T-helper 1 cell (primary cell): ENCODE data around the gene MCRS1.

Experiments used
- DNase-seq, 5 donors: peaks; one replicate each; pipeline ENCODE4 v3.0.0-alpha.2; 2012 to 2020

MCRS1 gene

GRCh38 chr12:49580572-49581535 is 12.9 kb upstream of the MCRS1 start:
- DNase-seq: peak in 3 of 5 donors; percentile 22 to 44 (median 44)

- DNase-seq: no peak
These were observed 10.7 kb upstream of the MCRS1 start for GRCh38 chr12:49578471-49579112.

GRCh38 chr12:49577589-49578315 is 9.8 kb upstream of the MCRS1 start:
- DNase-seq: no peak

- no peak for DNase-seq
These were observed 660 bp upstream of the MCRS1 start for GRCh38 chr12:49568442-49569162.

- DNase-seq: no peak
These were observed 686 bp downstream of the MCRS1 start for GRCh38 chr12:49567302-49567610.

- DNase-seq: no peak
These were observed 1.6 kb downstream of the MCRS1 start for GRCh38 chr12:49566361-49566760.

- no peak for DNase-seq
These were observed 2.3 kb downstream of the MCRS1 start for GRCh38 chr12:49565406-49566265.

GRCh38 chr12:49564686-49565405 is 3.1 kb downstream of the MCRS1 start:
- DNase-seq: peak in 1 of 5 donors; percentile 25

- DNase-seq: no peak
These were observed 3.8 kb downstream of the MCRS1 start for GRCh38 chr12:49563951-49564685.

GRCh38 chr12:49562831-49563230 is 5.1 kb downstream of the MCRS1 start:
- DNase-seq: no peak

- DNase-seq: no peak
These were observed 5.7 kb downstream of the MCRS1 start for GRCh38 chr12:49562233-49562632.

- no peak for DNase-seq
These were observed 7.2 kb downstream of the MCRS1 start for GRCh38 chr12:49560695-49561094.

- no peak for DNase-seq
These were observed 8.8 kb downstream of the MCRS1 start for GRCh38 chr12:49559011-49559675.

GRCh38 chr12:49558526-49558925 is 9.4 kb downstream of the MCRS1 start:
- DNase-seq: no peak

GRCh38 chr12:49557917-49558215 is 10.1 kb downstream of the MCRS1 start:
- DNase-seq: no peak

GRCh38 chr12:49557187-49557916 is 10.6 kb downstream of the MCRS1 start:
- no peak for DNase-seq

GRCh38 chr12:49556391-49557186 is 11.4 kb downstream of the MCRS1 start:
- DNase-seq: no peak

- no peak for DNase-seq
These were observed 12.1 kb downstream of the MCRS1 start for GRCh38 chr12:49555631-49556390.
